GM12873 (cell line): ENCODE results near the gene MC1R.

Source experiments
- TF ChIP-seq, protein P1 (sequence below): IDR thresholded peaks from 2 replicates; pipeline ENCODE4 v1.5.1; 2012; ENCODE audit warnings: low read depth, mild to moderate bottlenecking, moderate library complexity, low read length, control low read depth; ENCODE audit not compliant: insufficient read depth; ENCODE audit errors: missing control alignments

MC1R gene

DNA sequence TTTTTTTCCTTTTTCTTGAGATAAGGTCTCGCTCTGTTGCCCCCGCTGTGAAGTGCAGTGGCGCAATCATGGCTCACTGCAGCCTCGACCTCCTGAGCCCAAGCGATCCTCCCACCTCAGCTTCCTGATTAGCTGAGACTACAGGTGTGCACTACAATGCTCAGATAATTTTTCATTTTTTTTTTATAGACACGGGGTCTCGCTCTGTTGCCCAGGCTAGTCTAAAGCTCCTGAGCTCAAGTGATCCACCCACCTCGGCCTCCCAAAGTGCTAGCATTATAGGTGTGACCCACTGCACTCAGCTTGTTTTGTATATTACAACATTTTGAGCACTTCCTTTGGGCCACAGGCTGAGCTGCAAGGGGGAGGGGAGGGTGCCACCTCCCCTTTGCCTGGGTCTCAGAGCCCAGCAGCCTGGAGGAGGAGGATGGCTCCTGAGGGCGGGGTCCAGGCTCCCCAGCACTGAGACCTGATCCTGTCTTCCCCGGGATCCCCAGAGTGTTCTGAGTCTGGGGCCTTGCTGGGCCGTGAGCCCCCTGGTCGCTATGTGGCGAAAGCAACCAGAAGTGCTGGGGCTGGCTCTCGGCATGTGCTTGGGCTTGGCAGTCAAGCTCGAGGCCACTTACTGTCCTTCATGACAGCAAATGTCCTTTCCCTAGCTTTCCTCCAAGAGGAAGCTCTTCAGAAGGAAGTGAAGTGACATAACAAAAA, 38.0 kb downstream of the MC1R start:
- TF ChIP-seq, protein P1, sequence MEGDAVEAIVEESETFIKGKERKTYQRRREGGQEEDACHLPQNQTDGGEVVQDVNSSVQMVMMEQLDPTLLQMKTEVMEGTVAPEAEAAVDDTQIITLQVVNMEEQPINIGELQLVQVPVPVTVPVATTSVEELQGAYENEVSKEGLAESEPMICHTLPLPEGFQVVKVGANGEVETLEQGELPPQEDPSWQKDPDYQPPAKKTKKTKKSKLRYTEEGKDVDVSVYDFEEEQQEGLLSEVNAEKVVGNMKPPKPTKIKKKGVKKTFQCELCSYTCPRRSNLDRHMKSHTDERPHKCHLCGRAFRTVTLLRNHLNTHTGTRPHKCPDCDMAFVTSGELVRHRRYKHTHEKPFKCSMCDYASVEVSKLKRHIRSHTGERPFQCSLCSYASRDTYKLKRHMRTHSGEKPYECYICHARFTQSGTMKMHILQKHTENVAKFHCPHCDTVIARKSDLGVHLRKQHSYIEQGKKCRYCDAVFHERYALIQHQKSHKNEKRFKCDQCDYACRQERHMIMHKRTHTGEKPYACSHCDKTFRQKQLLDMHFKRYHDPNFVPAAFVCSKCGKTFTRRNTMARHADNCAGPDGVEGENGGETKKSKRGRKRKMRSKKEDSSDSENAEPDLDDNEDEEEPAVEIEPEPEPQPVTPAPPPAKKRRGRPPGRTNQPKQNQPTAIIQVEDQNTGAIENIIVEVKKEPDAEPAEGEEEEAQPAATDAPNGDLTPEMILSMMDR, result no peak

DNA sequence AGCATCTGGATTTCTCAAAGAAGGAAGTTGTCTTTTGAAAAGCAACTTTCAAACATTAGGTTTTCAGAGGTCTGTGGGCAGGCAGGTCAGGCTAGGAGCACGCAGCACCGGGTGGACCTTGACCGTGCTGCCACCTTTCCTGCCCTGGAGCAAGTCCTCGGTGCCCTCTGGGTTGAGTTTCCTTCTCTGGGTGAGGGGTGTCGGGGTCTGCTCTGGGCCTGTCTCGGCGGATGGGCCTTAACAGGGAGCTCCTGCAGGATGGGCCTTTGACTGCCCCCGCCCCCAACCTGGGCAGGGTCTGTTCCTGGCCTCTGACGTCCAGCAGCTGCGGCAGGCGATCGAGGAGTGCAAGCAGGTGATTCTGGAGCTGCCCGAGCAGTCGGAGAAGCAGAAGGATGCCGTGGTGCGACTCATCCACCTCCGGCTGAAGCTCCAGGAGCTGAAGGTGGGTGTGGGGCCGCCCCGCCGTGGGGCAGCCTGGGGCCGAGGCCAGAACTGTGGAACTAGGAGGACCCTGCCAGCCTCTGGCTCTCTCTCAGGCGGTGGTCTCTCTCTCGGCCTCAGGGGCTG, 38.6 kb downstream of the MC1R start:
- TF ChIP-seq, protein P1, result no peak

DNA sequence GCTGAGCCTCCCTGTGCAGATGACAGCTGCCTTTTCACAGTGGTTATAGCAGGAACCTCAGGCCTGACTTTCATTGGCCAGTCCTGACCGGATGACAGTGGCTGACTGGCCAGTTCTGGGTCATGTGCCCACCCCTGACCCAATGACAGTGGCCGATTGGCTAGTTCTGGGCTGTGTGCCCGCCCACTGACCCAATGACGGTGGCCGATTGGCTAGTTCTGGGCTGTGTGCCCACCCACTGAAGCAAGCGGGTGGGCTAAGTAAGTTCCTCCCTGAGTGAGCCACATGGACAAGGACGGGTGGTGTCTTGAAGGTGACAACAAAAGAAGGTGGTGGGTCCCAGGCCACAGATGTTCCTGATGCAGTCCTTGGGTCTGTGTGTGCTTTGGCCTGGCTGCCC, 39.4 kb downstream of the MC1R start:
- TF ChIP-seq, protein P1, result no peak

DNA sequence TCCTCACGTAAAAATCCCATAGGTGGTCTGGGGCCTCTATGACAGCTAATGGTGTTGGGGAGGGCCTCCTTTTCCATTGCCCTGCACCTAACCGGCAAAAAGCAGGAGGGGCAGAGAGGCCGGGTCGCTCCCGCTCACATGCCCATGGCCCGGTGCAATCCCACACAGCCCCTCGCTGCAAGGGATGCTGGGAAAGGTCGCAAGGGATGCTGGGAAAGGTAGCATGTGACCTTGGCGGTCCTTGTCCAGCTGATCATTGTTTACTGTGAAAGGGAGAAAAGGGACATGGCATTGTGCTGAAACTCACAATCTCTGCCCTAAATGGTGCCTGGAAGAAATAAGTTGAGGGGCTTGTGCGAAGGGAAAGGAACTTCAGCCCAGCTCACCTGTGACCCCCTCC, 39.9 kb downstream of the MC1R start:
- TF ChIP-seq, protein P1, result no peak

DNA sequence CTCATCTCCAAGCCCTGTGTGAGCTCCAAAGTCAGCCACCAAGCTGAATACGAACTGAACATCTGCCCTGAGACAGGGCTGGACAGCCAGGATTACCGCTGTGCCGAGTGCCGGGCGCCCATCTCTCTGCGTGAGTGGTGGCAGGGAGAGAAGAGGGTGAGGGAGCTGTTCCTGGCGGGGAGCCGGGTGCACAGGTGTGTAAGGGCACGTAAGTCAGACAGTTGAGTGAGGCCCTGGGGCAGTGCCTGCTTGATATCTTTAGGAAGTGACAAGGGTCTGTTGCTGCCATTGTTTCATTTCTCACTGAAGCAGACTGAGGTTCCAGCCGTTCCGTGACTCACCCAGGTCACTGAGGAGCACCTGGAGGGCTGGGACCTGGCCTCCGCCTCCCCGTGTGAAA, 42.3 kb downstream of the MC1R start:
- TF ChIP-seq, protein P1, result no peak

DNA sequence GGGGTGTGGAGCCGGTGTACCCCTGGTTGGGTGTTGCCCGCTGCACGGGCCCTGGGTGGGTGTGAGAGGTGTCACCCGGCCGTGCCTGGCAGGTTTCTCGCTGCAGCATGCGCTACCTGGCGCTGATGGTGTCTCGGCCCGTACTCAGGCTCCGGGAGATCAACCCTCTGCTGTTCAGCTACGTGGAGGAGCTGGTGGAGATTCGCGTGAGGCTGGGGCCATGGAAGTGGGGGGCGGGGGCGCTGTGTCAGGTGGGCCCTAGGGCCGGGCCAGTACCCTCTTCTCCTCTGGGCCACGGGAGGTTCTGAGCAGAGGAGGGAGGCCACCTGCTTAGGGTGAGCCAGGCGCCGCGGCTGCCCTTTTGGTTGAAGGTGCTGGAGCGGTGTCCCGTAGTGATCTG, 43.3 kb downstream of the MC1R start:
- TF ChIP-seq, protein P1, result no peak

DNA sequence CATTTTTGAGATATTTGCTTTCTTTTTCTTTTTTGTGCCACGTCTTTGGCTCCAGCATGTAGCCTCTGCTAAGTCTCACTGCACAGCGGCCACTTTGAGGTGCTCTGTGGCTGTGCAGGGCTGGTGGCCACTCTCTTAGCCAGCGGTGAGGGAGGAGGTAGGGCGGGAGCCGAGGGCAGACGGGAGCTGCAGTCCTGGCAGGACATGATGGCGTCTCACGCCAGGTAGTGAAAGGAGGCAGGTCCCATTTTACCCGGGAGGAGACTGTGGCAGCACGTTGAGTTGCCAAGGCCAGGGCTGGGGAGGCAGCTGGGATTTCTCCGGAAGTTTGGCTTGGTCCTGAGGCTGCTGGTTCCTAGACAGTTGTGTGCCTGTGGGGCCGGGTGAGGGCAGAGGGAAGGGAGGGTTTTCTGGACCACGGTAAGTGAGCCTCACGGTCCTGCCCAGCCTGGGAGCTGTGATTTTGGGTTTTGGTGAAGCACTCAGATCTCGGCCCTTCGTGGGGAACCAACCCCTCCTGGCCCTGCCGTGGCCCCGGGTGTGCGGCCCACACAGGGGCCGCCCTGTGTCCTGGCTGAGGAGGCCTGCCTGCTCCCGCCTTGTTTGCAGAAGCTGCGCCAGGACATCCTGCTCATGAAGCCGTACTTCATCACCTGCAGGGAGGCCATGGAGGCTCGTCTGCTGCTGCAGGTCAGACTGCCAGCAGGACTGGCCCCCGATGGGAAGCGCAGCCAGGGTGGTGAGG, 44.3 kb downstream of the MC1R start:
- TF ChIP-seq, protein P1, result no peak
